ENCODE data around the gene ASIC4.

The ASIC4 gene

DNA sequence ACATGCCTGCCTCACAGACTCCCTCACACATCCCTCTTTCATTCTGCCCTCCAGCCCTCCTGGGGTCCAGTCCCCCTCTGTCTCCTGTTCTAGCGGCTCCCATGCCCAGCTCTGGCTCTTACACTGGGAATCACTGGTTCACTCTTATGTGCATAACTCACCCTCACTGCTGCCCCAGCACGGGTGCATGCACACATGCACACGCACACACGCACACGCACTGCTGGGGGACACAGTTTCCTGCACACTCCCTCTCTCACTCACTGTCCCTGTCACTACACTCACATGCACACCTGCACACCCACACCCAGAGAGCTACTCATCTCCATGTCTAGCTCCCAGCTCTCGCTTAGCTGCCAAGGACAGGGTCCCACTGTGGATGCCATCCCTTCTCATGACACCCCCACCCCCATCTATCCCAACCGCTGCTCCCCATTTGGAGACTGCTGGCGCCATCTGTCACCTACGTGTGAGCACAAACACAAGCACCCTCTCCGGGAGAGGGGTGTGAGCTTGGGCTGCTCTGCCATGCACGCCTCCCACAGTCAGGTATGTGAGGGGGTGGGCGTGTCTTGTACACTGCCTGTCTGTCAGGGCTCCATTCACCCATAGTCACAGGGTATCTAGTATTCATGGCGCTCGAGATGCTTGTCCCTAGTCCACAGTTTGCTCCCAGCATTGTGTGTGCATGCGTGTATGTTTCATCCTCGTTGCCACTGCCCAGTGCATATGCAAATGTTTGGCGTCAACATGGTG lies 1.8 kb downstream of the ASIC4 start:
- Mint-ChIP-seq H3K36me3 (ENCODE audit: insufficient read depth) (peaks cover 2% of the 10 kb centered on the region), H3K4me3 (no peak overlapping the region), H3K9me3 (no peaks in the 10 kb centered on the region), H3K27me3 (peaks cover 99% of the 10 kb centered on the region), H3K4me1 (peaks cover 14% of the 10 kb centered on the region), H3K27ac (ENCODE audit: low read depth) (no peak overlapping the region)
- DNase-seq (ENCODE audit: low spot score in 2 of 2) = no peak
- no peak for ATAC-seq (replicated peaks; ENCODE audit: extremely low read depth, poor library complexity, severe bottlenecking)

DNA sequence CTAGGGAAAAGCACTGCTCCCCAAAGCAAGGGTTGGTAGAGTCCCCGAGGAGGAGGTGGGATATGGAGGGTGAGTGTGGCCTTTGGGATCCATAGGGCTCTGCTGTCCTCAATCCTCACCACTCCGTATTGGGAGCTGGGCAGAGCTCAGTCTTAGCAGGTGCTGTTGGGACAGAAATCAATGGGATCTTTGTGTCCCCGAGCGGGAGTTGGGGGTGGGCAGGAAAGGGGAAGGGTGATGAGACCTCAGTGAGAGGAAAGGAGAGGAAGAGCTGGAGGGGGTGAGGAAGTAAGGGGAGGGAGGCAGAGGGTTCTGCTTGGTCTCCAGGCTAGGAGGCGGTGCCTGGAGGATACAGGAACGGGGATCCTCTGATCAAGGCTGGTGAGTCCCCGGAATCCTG lies 2.6 kb downstream of the ASIC4 start:
- H3K36me3 Mint-ChIP-seq (ENCODE audit: insufficient read depth) = peaks cover 2% of the 10 kb centered on the region
- H3K9me3 Mint-ChIP-seq = no peaks in the 10 kb centered on the region
- H3K4me1 Mint-ChIP-seq = peaks cover 19% of the 10 kb centered on the region
- ATAC-seq (replicated peaks; ENCODE audit: extremely low read depth, poor library complexity, severe bottlenecking) = no peak
- no peak overlapping the region for H3K4me3 Mint-ChIP-seq
- H3K27me3 Mint-ChIP-seq = peaks cover 99% of the 10 kb centered on the region
- no peak for DNase-seq (ENCODE audit: low spot score in 2 of 2)
- H3K27ac Mint-ChIP-seq (ENCODE audit: low read depth) = no peak overlapping the region

DNA sequence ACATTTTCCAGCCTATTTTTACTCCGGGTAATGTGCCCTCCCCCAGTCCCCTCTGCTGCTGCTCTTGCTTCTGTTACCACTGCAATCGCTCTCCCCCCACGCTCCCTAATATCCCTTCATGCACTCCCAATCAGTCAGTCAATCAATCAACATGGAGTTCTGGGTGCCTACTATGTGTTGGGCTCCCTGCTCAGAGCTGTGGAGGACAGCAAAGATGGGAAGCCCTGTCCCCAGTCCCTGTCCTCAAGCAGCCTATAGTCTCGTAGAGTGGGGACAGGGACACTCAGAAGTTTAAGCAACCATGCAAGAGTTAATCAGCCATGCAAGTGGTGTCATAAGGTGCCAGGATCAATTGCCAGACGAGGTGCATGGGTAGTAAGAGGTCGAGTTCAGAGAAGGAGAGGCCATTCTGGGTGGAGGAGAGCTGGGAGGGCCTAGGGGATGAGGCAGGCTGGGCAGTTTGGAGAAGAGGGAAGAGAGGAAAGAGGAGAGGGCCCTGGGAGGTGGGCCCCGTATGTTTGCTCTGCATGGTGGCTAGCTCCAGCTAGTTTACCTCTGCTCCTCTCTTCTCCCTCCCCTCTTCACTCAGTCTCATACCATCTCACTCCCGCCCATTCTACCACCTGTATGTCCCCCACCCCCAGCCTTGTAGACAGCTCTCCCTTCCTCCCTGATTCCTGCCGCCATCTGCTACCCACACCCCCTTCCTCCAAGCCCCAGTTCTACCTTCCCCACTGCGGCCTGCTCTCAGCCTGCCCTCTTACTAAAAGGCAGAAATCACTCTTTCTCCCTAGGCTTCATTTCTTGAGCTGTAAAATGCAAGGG lies 3.9 kb downstream of the ASIC4 start:
- Mint-ChIP-seq H3K36me3 (ENCODE audit: insufficient read depth) (peaks cover 4% of the 10 kb centered on the region), H3K4me1 (peaks cover 20% of the 10 kb centered on the region), H3K9me3 (no peaks in the 10 kb centered on the region), H3K27ac (ENCODE audit: low read depth) (no peak overlapping the region), H3K27me3 (peaks cover 94% of the 10 kb centered on the region), H3K4me3 (no peak overlapping the region)
- DNase-seq (ENCODE audit: low spot score in 2 of 2) = no peak
- no peak for ATAC-seq (replicated peaks; ENCODE audit: extremely low read depth, poor library complexity, severe bottlenecking)

DNA sequence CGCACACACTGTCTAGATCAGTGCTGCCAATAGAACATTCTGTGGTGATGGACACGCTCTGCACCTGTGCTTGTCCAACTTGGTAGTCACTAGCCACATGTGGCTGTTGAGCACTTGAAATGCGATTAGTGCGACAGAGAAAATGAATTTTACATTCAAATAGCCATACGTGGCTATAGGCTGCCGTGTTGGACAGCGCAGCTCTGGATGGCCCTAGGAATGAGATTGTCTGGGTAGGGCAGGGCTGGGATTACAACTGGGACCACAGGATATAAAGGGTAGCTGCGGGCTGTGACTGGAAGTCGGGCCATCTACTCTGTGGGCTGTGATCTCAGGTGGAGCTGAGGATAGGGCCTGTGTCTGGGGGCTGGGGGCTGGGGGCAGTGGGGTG lies 5.2 kb downstream of the ASIC4 start:
- H3K9me3 Mint-ChIP-seq = no peaks in the 10 kb centered on the region
- H3K36me3 Mint-ChIP-seq (ENCODE audit: insufficient read depth) = peaks cover 4% of the 10 kb centered on the region
- H3K4me3 Mint-ChIP-seq = no peak overlapping the region
- H3K4me1 Mint-ChIP-seq = peaks cover 9% of the 10 kb centered on the region
- no peak overlapping the region for H3K27ac Mint-ChIP-seq (ENCODE audit: low read depth)
- ATAC-seq (replicated peaks; ENCODE audit: extremely low read depth, poor library complexity, severe bottlenecking) (no peak), DNase-seq (ENCODE audit: low spot score in 2 of 2) (no peak)
- peaks cover 94% of the 10 kb centered on the region for H3K27me3 Mint-ChIP-seq

DNA sequence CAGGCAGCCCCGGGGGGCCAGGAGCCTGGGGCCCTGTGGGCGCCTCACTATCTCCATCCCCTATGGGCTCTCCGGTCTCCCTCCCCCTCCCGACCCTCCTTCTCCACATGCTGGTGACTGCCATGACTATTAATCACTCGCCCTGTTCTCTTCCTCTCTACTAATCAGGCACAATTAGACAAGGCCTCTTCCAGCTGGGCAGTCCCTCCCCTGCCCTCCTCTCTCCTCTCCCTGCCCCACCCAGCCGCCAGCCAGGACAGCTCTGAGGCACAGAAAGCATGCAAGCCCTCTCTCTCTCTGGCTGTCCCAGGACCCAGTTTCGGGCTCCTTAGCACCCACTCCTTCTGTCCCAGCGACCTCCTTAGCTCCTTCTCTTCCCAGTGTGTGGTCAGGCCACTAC lies 5.8 kb downstream of the ASIC4 start:
- ATAC-seq (replicated peaks; ENCODE audit: extremely low read depth, poor library complexity, severe bottlenecking) (no peak), DNase-seq (ENCODE audit: low spot score in 2 of 2) (no peak)
- peaks cover 4% of the 10 kb centered on the region for H3K36me3 Mint-ChIP-seq (ENCODE audit: insufficient read depth)
- H3K4me1 Mint-ChIP-seq = peaks cover 9% of the 10 kb centered on the region
- H3K27me3 Mint-ChIP-seq = peaks cover 95% of the 10 kb centered on the region
- H3K4me3 Mint-ChIP-seq = no peak overlapping the region
- no peak overlapping the region for H3K27ac Mint-ChIP-seq (ENCODE audit: low read depth)
- no peaks in the 10 kb centered on the region for H3K9me3 Mint-ChIP-seq

DNA sequence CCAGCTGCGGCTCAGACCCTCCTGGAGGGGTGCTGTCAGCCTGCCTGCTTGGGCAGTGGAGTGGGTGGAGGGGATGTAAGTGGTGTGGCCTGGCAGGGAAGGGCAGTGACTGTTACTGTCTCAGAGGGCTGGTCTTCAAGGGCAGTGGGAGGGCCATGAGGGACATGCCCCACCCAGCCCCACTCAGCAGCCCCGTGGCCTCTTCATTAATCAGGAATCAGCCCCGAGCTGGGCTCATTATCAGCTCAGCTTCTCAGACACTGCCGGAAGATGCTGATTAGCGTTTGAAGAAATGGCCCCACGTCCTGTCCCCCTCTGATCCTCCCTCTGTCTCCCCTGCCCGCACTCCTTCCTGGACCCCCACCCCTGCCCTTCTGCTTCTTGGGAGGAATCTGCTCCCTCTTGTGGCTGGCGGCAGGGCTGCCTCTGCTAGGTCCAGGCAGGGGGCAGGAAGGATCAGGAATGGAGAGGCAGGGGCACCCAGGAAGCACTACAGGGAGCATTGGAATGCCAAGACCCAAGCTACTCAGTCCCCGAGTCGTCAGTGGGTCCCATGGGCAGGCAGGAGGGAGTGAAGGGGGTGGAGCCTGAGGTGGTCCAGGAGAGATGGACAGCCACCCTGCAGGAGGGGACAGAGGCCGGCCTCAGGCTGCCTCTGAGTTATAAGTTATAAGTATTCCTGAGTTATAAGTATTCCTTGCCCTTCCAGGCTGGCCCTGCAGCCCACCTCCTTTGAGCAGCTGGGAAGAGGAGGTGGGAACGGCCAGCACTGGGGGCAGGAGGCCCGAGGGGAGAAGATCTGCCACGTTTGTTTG lies 7.0 kb downstream of the ASIC4 start:
- H3K27me3 Mint-ChIP-seq = peaks cover 95% of the 10 kb centered on the region
- ATAC-seq (replicated peaks; ENCODE audit: extremely low read depth, poor library complexity, severe bottlenecking) (no peak), DNase-seq (ENCODE audit: low spot score in 2 of 2) (no peak)
- peak overlapping the region; percentile 6 for H3K4me3 Mint-ChIP-seq
- H3K36me3 Mint-ChIP-seq (ENCODE audit: insufficient read depth) = peaks cover 4% of the 10 kb centered on the region
- no peaks in the 10 kb centered on the region for H3K9me3 Mint-ChIP-seq
- peaks cover 9% of the 10 kb centered on the region for H3K4me1 Mint-ChIP-seq
- H3K27ac Mint-ChIP-seq (ENCODE audit: low read depth) = peak overlapping the region; percentile 45

DNA sequence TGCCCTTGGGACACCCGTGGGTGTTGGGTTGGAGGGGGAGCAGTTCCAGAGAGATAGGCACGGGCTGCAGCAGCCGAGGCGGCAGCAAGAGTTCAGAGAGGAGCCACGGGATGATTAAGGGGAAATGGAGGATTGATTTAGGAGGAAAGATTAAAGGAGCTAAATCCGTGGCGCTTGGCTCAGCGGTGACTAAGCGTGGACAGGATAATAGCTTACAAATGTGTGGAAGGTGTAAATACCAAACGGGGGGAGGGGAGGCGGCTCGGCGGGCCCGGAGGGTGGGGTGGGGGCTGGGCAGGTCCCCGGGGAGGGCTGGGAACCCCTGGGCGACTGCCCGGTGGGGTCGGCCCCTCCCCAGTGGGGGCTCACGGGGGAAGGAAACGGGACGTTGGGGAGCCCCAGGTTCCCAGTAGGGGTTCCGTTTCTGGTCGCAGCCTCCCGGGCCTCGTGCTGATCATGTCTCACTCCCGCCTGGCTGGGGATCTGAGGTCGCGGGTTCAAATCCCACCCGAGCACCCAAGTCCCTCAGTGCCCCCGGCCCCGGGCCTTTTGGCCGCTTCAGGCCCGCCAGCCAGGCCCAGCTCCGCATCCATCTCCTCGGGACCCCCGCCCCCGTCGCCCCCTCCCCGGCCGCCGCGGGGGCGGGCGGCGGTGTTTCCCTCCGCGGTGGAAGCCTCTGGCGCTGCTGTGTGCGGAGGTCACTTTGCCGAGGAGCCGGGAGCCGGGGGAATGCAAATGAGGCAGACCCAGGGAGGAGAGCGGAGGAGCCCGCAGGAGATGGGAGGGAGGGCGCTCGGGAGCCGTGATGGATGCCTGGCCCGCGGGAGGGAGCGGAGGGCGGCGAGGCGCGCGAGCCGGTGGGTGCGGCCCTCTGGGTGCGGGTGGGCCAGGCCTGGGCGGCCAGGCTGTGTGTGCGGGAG lies 8.1 kb downstream of the ASIC4 start:
- Mint-ChIP-seq H3K36me3 (ENCODE audit: insufficient read depth) (peaks cover 4% of the 10 kb centered on the region), H3K9me3 (no peaks in the 10 kb centered on the region), H3K4me3 (peak overlapping the region; percentile 1), H3K4me1 (peaks cover 9% of the 10 kb centered on the region), H3K27me3 (peaks cover 95% of the 10 kb centered on the region), H3K27ac (ENCODE audit: low read depth) (no peak overlapping the region)
- ATAC-seq (replicated peaks; ENCODE audit: extremely low read depth, poor library complexity, severe bottlenecking) (no peak), DNase-seq (ENCODE audit: low spot score in 2 of 2) (no peak)

DNA sequence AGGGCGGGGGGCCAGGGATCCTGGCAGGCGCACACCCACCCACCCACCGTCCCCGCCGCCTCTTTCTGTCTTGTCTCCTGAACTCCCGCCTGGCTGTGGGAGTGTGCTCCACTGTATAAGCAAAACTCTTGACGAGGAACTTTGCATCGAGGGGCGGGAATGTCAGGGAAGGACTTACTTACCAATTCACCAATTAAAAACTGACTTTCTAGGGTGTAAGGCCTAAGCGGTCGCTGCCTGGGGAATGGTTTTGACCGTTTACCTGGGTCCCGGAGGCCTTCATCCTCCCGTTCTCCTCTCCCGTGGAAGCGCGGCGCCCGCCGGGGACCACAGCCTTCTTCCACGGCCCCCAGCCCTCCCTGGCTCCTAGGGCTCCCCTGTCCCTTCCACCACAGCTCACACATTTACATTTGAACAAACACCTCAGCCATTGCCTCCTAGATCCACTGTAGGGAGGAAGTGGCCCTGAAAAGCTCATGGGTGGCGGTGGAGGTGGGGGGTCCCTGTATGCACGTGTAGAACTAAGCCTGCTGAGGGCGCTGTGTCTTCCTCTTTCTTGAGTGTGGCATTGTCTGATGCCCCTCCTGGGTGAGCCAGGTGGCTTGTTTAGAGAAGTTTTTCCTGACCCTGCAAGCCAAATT lies 8.9 kb downstream of the ASIC4 start:
- peaks cover 4% of the 10 kb centered on the region for H3K36me3 Mint-ChIP-seq (ENCODE audit: insufficient read depth)
- H3K4me1 Mint-ChIP-seq = peaks cover 9% of the 10 kb centered on the region
- ATAC-seq (replicated peaks; ENCODE audit: extremely low read depth, poor library complexity, severe bottlenecking) = no peak
- H3K4me3 Mint-ChIP-seq = no peak overlapping the region
- peaks cover 95% of the 10 kb centered on the region for H3K27me3 Mint-ChIP-seq
- no peak overlapping the region for H3K27ac Mint-ChIP-seq (ENCODE audit: low read depth)
- DNase-seq (ENCODE audit: low spot score in 2 of 2) = no peak
- H3K9me3 Mint-ChIP-seq = no peaks in the 10 kb centered on the region

DNA sequence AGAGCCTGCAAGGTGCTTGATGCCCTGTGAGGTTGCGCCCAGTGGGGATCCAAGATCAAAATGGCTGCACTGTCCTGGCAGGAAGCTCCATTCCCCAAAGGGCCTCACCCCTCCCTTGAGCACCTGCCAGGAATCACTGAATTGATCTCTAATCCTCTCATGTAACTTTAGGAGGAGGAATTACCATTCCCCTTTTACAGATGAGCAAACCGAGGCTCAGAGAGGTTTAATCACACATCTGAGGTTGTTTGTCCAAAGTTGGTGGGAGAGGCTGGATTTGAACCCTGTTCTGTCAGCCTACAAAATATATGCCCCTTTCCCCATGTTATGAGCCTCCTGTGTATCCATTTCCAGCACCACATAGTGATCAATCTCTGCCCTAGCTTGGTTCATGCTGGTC lies 10.5 kb downstream of the ASIC4 start:
- no peak for ATAC-seq (replicated peaks; ENCODE audit: extremely low read depth, poor library complexity, severe bottlenecking)
- Mint-ChIP-seq H3K9me3 (no peaks in the 10 kb centered on the region), H3K27ac (ENCODE audit: low read depth) (no peak overlapping the region), H3K27me3 (peaks cover 95% of the 10 kb centered on the region), H3K4me1 (peaks cover 9% of the 10 kb centered on the region), H3K4me3 (no peak overlapping the region), H3K36me3 (ENCODE audit: insufficient read depth) (peaks cover 4% of the 10 kb centered on the region)
- DNase-seq (ENCODE audit: low spot score in 2 of 2) = no peak

DNA sequence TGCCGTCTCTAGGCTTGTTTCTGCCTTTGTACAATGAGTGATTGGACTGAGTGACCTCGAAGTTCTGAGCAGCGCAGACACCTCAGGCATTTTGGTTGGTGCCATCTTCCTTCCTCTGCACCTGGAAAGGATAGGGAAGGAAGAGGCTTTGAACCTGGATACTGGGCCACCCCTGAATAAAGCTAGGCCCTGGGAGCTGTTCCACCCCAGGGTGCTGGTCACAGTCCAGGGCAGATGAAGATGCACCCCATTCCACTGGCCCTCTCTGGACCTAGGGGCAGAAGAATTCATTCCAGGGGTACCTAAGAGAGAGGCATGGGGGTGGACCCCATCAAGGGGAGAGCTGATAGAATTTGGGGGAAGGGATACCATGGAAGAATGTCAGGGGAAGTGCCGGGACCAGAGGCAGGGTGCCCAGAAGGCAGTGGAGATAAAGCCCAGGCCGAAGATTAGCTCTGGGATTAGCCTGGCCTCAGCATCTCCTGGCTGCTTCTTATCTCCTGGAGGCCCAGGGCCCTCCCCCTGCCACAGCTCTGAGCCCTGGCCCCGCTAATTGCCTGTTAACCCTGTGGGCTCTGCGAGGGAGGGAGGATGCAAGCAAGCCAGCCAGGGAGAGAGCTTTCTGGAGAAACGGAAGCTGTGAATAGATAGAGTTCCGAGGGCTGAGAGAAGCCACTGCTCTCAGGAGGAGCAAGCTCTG lies 11.4 kb downstream of the ASIC4 start:
- no peak for DNase-seq (ENCODE audit: low spot score in 2 of 2)
- Mint-ChIP-seq H3K27me3 (peaks cover 95% of the 10 kb centered on the region), H3K9me3 (no peaks in the 10 kb centered on the region), H3K36me3 (ENCODE audit: insufficient read depth) (peaks cover 2% of the 10 kb centered on the region), H3K4me3 (no peak overlapping the region), H3K27ac (ENCODE audit: low read depth) (no peak overlapping the region), H3K4me1 (peaks cover 9% of the 10 kb centered on the region)
- ATAC-seq (replicated peaks; ENCODE audit: extremely low read depth, poor library complexity, severe bottlenecking) = no peak
